Chondrocyte (in vitro differentiated cells): Measurements from ENCODE around the gene PPME1. TPM values are rescaled to one million over a fixed set of nuclear protein-coding genes. Genes with fewer than 3 reads are reported as not detected.

Experiments used
- DNase-seq: peaks from one replicate; pipeline ENCODE4 v3.0.0; 2021; ENCODE audit warnings: mixed read lengths, low spot score
- H3K27ac Mint-ChIP-seq: one replicate; pipeline ENCODE4 v1.8.0; 2021; ENCODE audit warnings: mild to moderate bottlenecking, moderate library complexity, mixed read lengths; ENCODE audit not compliant: unreplicated experiment
- H3K27me3 Mint-ChIP-seq: 2 replicates; pipeline ENCODE4 v1.8.0; 2021; ENCODE audit warnings: low read depth, mixed read lengths
- H3K36me3 Mint-ChIP-seq: 2 replicates; pipeline ENCODE4 v1.8.0; 2021; ENCODE audit warnings: low read depth, mixed read lengths
- H3K4me1 Mint-ChIP-seq: 2 replicates; pipeline ENCODE4 v1.8.0; 2021; ENCODE audit warnings: low read depth, mild to moderate bottlenecking, mixed read lengths
- H3K4me3 Mint-ChIP-seq: one replicate; pipeline ENCODE4 v1.8.0; 2021; ENCODE audit warnings: mild to moderate bottlenecking, moderate library complexity, mixed read lengths; ENCODE audit not compliant: unreplicated experiment
- H3K9me3 Mint-ChIP-seq: 2 replicates; pipeline ENCODE4 v1.8.0; 2021; ENCODE audit warnings: low read depth, mixed read lengths
- CTCF ChIP-seq: fragments of 200-600 bp; sonication (generic); IDR thresholded peaks from 2 replicates; pipeline ENCODE4 v1.5.0; 2021; ENCODE audit warnings: antibody characterized with exemption, mild to moderate bottlenecking, moderate library complexity
- total RNA-seq: library from RNA; stranded (reverse); gene quantifications from 3 replicates; pipeline ENCODE4 v1.2.1, GENCODE V29; 2021

The PPME1 gene
- total RNA-seq, 1 donor from 2014 or later = 76.2 TPM

GRCh38 chr11:74288911-74289310 lies 117.8 kb downstream of the PPME1 start:
- Mint-ChIP-seq H3K9me3 (peaks cover 3% of the 10 kb centered on the region), H3K36me3 (peaks cover 3% of the 10 kb centered on the region), H3K4me3 (no peak overlapping the region), H3K27me3 (no peaks in the 10 kb centered on the region), H3K4me1 (peaks cover 9% of the 10 kb centered on the region), H3K27ac (peak overlapping the region; percentile 62)
- no peak for DNase-seq
- no peak for TF ChIP-seq CTCF

- TF ChIP-seq CTCF = no peak
- no peaks in the 10 kb centered on the region for H3K27me3 Mint-ChIP-seq
- peaks cover 2% of the 10 kb centered on the region for H3K4me1 Mint-ChIP-seq
- H3K9me3 Mint-ChIP-seq = peaks cover under 1% of the 10 kb centered on the region
- H3K36me3 Mint-ChIP-seq = peaks cover 10% of the 10 kb centered on the region
- no peak overlapping the region for H3K27ac Mint-ChIP-seq
- no peak overlapping the region for H3K4me3 Mint-ChIP-seq
- DNase-seq = no peak
These were observed 126.4 kb downstream of the PPME1 start for GRCh38 chr11:74297484-74297883.

GRCh38 chr11:74299015-74299414 lies 127.9 kb downstream of the PPME1 start:
- no peak for DNase-seq
- no peaks in the 10 kb centered on the region for H3K9me3 Mint-ChIP-seq
- H3K27ac Mint-ChIP-seq = no peak overlapping the region
- H3K4me1 Mint-ChIP-seq = peaks cover 2% of the 10 kb centered on the region
- no peak overlapping the region for H3K4me3 Mint-ChIP-seq
- TF ChIP-seq CTCF = no peak
- peaks cover 6% of the 10 kb centered on the region for H3K36me3 Mint-ChIP-seq
- H3K27me3 Mint-ChIP-seq = no peaks in the 10 kb centered on the region

Other genes with a start within 250 kb of the PPME1 start
- not detected in 3 replicates for gene DNAJB13, start 220.3 kb upstream of the PPME1 start, total RNA-seq
- 10.4 to 47.2 TPM (median 41.0 TPM) in 3 replicates for gene UCP2, start 188.4 kb upstream of the PPME1 start, total RNA-seq
- 0.47 to 1.6 TPM (median 1.3 TPM) in 3 replicates for gene UCP3, start 162.2 kb upstream of the PPME1 start, total RNA-seq
- 14.7 to 28.0 TPM (median 16.3 TPM) in 3 replicates for gene C2CD3, start 287 bp upstream of the PPME1 start, total RNA-seq
- gene P4HA3, start 140.4 kb downstream of the PPME1 start, total RNA-seq = 10.9 to 16.6 TPM (median 12.5 TPM) in 3 replicates
- 20.4 to 23.6 TPM (median 22.0 TPM) in 3 replicates for gene PGM2L1, start 227.1 kb downstream of the PPME1 start, total RNA-seq